SKM-1 treated with dmso at 0.1 percent for 144 hours (cell line): ENCODE measurements around the gene IFNGR1.
A peak's percentile ranks its signal among the peaks of the same experiment; 100 is the strongest.
"Not testable (repeated sequence)": the region's sequence is repeated elsewhere in the genome, so short reads cannot be mapped to it uniquely, and the experiment has no call there.

ENCODE experiments used
- DNase-seq: peaks from one replicate; lab custom pipeline; 2025; ENCODE audit not compliant: unreplicated experiment; lab: John Stamatoyannopoulos, UW

Gene IFNGR1

GRCh38 chr6:137236581-137237355 is 17.6 kb upstream of the IFNGR1 start:
- DNase-seq: no peak

- no peak for DNase-seq
These were observed 16.5 kb upstream of the IFNGR1 start for GRCh38 chr6:137235686-137236085.

DNA sequence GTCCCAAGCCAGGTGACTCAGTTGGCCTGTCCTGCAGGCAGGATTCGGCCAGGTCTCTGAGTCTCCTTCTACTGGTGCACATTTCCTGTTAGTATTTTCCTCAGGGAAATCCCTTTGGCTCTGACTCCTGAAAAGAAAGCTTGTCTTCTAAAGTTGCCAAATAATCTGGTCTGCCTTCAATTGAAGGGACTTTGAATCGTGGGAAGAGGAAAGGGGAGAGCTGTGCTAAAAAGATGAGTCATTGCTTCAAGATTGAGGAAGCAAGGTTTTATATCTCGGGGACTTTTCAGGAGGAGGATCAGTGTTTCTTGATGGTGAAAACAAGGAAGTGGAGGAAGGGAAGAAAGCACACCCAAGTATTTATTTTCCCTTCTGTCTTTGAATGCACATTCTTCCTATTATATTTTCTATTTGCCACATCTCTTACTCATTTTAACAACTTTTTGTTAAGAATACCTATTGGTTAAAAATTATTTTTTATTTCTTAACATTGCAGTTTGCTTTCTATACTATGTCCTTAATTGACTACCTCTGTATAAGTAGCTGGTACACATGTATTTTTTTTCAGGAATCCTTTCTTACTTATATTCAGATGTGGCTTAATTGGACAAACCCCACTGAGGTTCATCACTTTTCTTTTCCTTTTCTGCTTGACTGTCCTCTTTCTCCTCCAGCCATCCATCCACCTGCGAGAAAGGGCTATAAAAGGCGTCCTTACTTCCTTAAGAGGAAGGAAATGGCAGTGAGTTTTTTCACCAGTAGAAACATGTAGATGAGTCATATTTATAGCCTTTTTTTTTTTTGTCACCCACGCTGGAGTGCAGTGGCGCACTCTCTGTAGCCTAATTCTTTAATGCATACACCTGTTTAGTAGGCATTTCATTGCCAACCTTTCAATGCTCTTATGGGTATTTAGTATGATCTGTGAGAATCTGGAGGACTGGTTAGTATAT is 15.0 kb upstream of the IFNGR1 start:
- DNase-seq: peak; percentile 96

GRCh38 chr6:137231895-137232294 is 12.7 kb upstream of the IFNGR1 start:
- DNase-seq: peak; percentile 20

GRCh38 chr6:137230956-137231555 is 11.9 kb upstream of the IFNGR1 start:
- DNase-seq: no peak

DNA sequence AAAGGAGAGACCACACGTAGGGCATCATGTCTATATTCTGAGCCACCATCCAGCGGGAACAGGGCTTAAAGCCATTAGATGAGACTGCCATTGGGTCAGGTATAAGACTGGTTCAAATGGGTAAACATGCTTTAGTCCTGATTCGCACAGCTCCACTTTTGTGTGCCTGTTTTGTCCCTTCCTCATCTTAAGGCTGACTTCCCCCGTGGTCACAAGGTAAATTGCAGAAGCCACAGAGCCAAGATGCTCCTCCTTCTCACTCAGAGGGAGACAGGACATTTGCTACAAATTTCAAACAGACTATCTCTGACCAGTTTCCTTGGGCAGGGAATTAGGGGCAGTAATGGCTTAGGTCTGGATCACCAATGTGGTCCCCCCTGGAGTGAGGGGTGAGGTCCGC is 11.4 kb upstream of the IFNGR1 start:
- peak; percentile 66 for DNase-seq

DNA sequence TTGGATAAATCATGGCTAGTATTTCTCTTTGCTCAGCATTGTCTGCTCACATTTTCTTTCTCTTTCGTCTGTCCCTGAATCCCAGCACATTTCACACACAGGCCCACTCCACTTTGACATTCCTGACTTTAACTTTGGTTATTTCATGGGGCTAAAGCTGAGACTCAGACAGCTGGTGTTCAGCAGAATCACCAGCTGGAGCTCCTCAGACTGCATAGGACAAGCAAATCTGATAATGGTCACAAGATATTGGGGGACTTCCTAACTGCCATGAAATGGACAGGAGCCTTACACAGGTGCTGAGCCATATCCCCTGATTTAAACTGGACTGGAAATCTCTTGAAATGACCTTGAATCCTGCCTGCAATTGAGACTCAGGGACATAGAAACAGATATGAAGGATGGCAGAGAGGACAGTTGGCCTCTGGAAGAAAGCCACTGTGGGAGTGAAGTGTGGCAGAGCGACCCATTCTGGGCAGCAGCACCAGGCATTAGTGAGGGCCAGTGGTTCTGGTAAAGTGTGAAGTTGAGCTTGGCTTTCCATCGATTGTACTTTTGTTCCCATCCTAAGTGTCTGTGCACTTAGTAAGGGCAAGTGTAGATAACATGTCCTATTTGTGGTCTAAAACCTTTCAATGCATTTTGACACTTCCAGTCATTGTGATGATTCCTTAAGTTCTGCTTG is 10.0 kb upstream of the IFNGR1 start:
- no peak for DNase-seq

- DNase-seq: no peak
These were observed 8.7 kb upstream of the IFNGR1 start for GRCh38 chr6:137227871-137228302.

GRCh38 chr6:137226697-137227096 is 7.5 kb upstream of the IFNGR1 start:
- no peak for DNase-seq

DNA sequence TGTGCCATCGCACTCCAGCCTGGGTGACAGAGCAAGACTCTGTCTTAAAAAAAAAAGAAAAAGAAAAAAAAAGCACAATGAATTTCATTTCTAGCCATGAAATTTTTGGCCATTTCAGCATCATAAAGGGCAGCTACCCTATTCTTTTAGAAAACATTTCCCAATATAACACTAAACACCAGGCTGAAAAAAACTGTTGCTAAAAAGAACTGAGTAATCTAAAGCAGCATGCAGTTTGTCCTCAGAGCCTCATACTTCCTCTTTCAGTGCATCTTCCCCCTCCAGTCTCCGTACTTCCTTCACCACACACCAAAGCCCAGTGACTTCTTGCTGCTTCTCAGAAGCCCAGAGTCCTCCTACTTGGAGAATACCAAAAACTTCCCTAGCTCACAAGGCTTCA is 5.6 kb upstream of the IFNGR1 start:
- peak; percentile 98 for DNase-seq

- DNase-seq: peak; percentile 90
These were observed 4.4 kb upstream of the IFNGR1 start for GRCh38 chr6:137223370-137224131.

DNA sequence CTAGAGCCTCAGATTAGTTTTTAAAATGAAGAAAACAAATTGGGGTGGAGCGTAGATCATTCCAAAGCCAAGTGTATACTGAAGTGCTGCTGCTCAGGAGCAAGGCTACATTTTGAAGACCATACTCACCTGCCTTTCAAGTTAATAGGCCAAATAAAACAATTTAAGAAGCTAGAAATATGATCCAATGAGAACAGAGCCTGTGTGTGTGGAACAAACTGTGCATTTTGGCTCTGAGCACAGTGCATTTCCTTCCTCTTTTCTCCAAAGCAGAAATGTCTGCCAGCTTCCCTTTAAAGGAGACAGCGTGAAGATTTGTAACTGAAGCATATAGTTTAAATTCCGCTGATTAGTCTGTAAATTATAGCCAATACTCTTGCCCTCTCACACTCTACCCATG is 3.2 kb upstream of the IFNGR1 start:
- peak; percentile 87 for DNase-seq

- no peak for DNase-seq
These were observed 573 bp upstream of the IFNGR1 start for GRCh38 chr6:137219664-137220252.

GRCh38 chr6:137218473-137218916 is 690 bp downstream of the IFNGR1 start:
- DNase-seq: peak; percentile 70

GRCh38 chr6:137217801-137218472 is 1.2 kb downstream of the IFNGR1 start:
- peak; percentile 84 for DNase-seq

DNA sequence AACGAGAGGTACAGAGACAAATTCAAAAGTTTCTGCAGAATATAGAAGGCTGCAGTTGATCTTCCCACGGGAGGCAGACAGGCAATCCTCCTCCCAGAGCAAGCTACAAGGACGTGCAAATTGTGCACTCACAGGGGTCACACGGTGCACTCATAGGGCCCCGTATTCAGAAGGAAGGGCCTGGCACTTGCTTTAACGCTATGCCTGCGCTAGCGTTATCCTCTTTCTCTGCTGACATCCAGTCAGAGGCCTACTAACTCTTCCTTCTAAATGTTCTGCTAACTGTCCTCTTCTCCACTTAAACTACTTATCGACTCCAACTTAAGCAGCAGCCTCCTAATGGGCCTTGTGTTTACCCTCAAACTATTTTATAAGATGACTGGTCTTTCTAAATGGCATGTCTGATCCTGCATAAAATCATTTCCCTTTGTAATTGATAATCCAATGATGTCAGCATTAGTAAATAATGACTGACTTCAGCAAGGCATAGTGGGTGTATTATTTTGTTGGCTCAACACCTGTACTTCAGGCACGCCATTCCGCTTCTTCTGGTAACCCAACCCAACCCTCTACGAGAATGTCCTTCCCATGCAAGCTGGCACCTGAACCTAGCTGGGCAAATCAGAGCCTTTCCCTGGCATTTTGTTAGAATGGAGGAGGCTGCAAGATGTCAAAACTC is 2.2 kb downstream of the IFNGR1 start:
- DNase-seq: no peak

- no peak for DNase-seq
These were observed 3.1 kb downstream of the IFNGR1 start for GRCh38 chr6:137216106-137216505.

- DNase-seq: not testable (repeated sequence)
These were observed 3.6 kb downstream of the IFNGR1 start for GRCh38 chr6:137215630-137216029.

DNA sequence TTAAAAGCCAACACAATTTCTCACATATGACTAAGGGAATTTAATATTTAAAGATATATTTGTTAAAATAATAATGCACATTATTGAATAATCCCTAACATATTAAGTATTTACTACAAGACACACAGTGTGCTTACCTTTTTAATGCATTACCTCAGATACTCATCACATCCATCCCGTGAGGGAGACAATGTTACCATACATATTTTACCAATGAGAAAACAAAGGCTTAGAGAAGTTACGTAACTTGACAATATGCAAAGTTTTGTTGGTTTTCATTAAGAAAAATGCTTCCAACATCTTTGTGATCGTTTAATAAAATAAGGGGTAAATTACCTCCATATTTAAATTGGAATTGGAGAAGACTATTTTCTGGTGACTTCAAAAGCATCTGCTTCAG is 4.3 kb downstream of the IFNGR1 start:
- no peak for DNase-seq
